ENCODE measurements around the gene PUM2.
"Not testable (repeated sequence)": the region's sequence is repeated elsewhere in the genome, so short reads cannot be mapped to it uniquely, and the experiment has no call there.

The PUM2 gene

DNA sequence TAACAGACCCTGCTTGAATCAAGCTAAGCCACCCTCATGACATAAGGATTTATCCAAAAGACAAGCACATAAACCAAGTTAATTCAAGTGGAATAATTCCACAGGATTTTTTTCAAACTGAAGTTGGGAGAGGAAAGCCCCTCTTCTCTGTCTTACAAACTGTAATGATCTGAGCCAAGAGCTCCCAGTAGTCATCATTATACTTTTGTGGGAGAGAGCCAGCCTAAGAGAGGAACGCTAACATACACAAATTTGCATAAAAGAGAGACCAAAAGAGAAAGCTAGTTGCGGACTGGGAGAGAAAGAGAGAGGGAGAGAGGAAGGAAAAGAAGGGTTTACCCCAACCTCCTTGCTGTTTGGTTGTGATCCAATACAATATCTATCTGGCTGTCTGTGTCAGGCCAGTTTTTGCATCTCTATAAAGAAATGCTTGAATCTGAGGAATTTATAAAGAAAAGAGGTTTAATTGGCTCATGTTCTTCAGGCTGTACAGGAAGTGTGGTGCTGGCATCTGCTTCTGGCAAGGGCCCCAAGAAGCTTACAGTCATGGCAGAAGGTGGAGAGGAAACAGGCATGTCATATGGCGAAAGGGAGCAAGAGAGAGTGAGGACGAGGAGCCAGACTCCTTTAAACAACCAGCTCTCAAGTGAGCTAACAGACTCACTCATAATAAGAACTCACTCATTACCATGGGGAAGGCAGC is 20.8 kb upstream of the PUM2 start:
- DNase-seq (ENCODE audit: low read depth in 1 of 2, low spot score in 1 of 2): no peak

DNA sequence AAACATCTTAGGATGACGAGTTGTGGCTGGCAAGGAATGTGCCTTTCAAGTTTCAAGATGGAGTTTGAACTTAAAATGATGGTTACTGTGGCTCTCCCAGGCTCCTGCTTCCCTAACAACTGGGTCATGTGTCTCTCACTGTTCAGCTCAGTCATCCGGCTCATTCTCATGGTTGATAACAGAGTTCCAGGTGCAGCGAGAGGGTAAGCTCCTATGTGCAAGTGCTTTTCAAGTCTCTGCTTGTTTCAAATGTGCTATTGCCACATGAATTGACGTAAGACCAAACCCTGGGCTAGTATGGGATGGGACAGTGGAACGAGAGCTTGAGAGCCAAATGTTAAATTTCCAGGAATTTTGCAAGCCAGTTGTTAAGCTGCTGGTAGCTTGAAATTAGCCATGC is 19.5 kb upstream of the PUM2 start:
- DNase-seq (ENCODE audit: low read depth in 1 of 2, low spot score in 1 of 2): no peak

DNA sequence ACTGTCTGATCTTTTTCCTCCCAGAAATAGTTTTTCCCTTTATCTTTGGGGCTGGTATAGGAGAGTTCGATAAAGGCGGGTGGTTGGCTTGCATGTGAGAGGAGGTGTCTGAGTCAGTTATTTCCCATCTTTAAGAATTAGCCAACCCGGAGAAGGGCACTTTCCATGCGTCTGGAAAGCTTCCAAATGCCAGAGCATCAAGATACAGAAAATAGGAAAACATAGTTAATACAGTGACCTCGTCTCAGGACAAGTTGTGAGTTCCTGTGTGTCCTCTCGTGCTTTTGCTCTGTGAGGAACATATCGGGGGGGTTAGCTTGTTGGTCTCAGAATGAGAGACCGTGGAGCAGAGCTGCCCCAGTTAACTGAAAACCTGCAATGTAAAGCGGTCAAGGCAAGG is 18.7 kb upstream of the PUM2 start:
- no peak for DNase-seq (ENCODE audit: low read depth in 1 of 2, low spot score in 1 of 2)

DNA sequence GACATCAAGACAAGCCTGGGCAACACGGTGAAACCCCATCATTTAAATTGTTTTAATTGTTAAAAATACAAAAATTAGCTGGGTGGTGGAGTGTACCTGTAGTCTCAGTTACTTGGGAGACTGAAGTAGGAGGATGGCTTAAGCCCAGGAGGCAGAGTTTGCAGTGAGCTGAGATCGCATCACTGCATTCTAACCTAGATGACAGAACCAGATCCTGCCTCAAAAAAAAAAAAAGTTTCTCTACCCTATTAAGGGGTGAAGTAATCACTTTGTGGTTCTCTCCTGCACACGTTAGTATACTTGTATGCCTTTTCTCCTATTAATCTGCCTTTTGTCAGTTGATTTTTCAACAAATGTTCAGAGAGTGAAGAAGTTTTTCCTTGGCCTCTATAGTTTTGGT is 18.1 kb upstream of the PUM2 start:
- DNase-seq (ENCODE audit: low read depth in 1 of 2, low spot score in 1 of 2): no peak

DNA sequence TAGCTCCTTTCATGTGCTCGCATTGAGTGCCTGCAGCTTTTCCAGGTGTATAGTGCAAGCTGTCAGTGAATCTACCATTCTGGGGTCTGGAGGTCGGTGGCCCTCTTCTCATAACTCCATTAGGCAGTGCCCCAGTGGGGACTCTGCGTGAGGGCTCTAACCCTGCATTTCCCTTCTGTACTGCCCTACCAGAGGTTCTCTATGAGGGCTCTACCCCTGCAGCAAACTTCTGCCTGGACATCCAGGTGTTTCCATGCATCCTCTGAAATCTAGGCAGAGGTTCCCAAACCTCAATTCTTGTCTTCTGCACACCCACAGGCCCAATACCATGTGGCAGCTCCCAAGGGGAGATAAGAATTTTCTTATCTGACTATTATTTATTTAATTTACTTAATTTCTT is 17.3 kb upstream of the PUM2 start:
- not testable (repeated sequence) for DNase-seq (ENCODE audit: low read depth in 1 of 2, low spot score in 1 of 2)

DNA sequence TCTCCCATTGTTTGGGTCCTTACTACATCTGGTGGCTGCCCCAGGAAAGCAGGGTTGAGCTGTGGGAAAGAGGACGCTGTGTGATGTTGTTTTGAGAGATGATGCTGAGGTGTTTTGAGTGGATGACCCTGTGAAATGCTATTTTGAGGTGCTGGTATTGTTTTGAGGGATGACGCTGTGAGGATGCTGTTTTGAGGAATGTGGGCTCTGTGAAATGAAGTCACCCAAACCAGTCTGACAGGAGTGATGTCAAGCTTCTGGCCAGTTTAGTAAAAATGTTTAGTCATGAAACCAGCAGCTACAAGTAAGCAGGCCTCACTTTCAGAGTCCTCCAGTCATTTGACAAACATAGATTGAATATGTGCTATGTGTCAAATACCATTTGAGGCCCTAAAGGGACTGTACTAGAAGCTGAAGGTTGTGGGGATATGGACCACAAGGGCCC is 16.1 kb upstream of the PUM2 start:
- no peak for DNase-seq (ENCODE audit: low read depth in 1 of 2, low spot score in 1 of 2)

DNA sequence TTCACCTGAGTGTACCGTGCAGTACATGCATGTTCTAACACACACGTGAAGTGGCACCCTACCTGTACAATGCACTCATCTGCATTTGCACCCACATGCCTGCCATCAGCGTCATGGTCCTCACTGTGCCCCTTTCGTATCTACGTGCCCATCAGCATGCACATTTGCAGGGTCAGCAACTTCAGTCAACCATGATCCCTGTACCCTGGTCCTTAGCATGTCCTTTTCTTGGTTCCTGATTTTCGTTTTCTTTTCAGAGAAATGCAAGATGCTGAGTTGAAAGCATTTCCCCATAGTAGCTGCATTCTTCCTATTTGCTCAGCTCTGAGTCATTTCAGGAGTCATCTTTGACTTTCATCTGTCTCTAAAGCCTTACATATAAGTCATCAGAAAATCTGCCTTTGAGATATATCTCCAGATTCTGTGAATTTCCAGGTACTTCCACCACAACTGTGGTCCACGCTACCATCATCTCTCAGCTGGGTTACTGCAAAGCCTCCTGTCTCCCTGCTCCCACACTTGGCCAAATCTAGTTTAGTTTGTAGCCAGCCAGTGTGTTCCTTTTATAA is 14.7 kb upstream of the PUM2 start:
- peak in 1 of 2 donors; percentile 11 for DNase-seq (ENCODE audit: low read depth in 1 of 2, low spot score in 1 of 2)

DNA sequence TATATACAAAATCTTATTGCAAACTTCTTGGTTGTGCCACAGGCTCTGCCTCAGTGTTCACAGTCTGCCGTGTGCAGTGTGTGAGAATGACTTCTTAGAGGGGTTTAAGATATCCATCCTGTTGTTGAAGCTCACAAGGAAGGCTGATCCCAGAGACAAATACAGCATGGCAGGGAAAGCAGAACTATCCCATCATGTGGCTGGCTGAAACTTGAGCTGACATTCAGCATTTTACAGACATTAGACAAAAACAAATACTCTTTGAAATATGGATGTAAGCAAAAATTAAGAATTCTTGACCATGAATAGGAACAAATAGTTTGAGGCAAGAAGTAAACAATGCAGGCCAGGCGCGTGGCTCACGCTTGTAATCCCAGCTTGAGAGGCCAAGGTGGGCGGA is 12.9 kb upstream of the PUM2 start:
- no peak for DNase-seq (ENCODE audit: low read depth in 1 of 2, low spot score in 1 of 2)

DNA sequence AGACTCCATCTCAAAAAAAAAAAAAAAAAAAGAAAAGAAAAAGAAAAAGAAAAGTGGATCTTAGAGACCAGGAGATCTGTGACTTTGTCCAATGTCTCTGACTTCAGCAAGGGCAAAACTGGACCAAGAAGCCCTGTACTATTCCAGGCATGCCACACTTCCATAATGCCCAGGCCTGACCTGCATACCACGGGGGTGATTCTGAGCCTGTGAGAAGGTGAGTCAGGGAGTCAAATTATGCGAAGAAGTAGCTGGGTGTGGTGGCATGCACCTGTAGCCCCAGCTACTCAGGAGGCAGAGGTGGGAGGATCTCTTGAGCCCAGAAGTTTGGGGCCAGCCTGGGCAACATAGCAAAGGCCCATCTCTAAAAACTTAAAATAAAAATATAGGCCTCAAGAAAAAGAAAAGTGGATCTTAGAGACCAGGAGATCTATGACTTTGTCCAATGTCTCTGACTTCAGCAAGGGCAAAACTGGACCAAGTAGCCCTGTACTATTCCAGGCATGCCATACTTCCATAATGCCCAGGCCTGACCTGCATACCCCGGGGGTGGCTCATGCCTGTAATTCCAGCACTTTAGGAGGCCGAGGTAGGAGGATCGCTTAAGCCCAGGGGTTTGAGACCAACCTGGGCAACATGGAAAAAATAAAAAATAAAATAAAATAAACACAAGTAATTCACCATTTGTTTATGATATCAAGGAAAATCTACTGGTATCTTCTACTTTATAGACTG is 12.2 kb upstream of the PUM2 start:
- no peak for DNase-seq (ENCODE audit: low read depth in 1 of 2, low spot score in 1 of 2)

DNA sequence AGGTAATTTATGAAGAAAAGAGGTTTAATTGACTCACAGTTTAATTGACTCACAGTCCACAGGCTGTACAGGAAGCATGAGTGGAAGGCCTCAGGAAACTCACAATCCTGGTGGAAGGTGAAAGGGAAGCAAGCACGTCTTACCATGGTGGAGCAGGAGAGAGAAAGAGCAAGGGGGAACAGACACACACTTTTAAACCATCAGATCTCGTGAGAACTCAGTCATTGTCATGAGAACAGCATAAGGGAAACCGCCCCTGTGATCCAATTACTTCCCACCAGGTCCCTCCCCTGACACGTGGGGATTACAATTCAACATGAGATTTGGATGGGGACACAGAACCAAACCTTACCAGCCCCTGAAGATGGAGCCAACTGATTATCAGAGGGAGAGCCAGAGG is 11.2 kb upstream of the PUM2 start:
- DNase-seq (ENCODE audit: low read depth in 1 of 2, low spot score in 1 of 2): no peak

DNA sequence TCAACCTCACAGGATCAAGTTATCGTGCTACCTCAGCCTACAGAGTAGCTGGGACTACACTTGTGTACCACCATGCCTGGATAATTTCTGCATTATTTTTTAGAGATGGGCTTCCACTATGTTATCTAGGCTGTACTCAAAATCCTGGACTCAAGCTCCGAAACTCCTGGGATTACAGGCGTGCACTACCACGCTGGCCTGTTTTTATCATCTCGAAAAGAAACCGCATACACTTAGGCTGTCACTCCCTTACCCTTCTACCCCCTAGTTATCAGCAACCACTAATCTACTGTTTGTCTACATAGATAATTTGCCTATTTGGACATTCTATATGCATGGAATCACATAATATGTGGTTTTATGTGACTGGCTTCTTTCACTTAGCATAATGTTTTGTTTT is 8.5 kb upstream of the PUM2 start:
- DNase-seq (ENCODE audit: low read depth in 1 of 2, low spot score in 1 of 2): no peak

DNA sequence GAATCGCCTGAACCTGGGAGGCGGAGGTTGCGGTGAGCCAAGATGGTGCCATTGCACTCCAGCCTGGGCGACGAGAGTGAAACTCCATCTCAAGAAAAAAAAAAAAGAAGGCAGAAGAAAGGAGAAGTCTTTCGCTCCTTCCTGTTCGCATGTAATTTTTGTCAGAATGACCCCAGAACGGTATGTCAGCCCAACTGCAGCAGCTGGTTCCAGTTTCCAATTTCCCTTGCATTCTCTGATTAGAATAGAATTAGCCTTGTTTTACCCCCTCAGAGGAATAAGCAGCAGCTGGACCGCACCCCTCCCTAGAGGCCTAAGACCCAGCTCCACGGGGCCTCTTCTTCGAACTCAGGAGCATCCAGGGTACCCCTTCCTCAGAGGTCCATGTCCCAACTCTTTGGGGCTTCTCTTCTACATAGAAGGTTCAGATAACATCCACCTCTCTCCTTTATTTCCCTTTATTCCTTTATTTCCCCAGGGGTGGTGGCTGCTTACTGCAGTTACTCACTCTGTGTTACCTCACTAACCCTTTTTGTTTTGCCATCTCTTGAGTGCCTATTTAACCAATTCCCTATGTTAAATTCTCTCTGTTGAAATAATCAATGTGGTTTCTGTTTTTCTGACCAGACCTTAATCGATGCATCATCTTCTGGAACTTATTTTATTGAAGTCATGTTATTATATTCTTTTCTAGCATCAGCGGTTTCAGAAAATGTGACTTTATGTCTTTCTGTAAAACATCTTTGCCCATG is 7.2 kb upstream of the PUM2 start:
- DNase-seq (ENCODE audit: low read depth in 1 of 2, low spot score in 1 of 2): no peak

DNA sequence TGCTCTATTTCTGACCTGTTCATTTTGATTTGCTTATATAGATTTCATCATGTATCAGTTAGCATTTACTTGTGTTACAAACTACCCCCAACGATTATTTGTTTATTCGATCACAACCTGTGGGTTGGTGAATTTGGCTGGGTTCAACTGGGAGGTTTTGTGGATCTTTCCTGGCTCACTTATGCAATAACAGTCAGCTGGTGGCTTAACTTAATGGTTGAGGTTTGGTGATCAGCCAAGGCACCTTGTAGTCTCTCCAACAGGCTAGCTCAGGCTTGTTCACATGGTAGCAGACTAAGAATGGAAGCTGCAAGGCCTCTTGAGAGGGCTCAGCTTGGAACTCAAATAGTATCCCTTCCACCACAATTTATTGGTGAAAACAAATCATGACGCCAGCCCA is 5.4 kb upstream of the PUM2 start:
- DNase-seq (ENCODE audit: low read depth in 1 of 2, low spot score in 1 of 2): no peak

DNA sequence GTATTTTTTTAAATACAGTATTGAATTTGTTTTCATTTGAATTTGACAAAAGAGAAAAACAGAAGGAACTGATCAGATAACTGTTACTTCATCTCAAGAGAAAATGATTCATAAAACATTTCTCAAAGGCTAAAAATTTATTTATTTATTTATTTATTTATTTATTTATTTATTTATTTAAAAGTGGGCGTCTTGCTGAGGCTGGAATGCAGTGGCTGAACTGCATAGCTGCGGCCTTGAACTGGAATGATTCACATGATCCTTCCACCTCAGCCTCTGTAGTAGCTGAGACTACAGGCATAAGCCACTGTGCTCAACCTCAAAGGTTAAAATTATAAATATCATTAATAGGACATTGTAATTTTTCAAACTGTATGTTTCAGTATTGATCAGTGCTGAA is 4.5 kb upstream of the PUM2 start:
- no peak for DNase-seq (ENCODE audit: low read depth in 1 of 2, low spot score in 1 of 2)

DNA sequence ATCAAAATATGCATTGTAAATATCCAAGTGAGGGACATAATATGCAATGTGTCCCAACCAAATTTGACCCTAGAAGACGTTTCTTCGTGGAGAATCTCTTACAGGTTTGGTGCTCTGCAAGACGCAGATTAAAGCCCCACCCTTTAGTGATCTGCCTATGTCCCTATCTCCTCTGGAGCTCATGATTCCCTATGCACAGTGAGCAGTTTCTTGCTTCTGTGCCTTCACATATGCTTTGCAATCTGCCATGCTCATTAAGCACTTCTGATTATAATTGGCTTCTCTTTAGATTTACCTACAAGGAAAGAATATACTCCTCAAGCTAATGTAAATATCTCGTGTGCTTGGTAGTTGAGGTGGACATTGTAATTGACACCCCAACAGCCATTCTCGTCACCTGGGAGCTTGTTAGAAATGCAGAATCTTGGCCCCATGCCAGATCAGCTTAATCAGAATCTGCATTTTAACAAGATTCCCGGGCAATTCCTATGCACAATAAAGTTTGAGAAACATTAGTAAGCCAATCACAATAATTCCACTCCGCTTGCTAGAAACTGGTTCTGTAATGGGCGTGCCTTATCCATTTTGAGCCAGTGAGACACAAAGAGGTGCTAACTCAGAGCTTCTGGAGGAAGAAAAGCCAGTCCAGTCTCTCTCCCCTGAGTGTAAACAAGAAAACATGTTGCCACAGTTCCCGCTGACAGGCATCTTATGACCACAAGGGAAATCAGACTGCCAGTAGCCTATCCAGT is 2.8 kb upstream of the PUM2 start:
- DNase-seq (ENCODE audit: low read depth in 1 of 2, low spot score in 1 of 2): no peak

DNA sequence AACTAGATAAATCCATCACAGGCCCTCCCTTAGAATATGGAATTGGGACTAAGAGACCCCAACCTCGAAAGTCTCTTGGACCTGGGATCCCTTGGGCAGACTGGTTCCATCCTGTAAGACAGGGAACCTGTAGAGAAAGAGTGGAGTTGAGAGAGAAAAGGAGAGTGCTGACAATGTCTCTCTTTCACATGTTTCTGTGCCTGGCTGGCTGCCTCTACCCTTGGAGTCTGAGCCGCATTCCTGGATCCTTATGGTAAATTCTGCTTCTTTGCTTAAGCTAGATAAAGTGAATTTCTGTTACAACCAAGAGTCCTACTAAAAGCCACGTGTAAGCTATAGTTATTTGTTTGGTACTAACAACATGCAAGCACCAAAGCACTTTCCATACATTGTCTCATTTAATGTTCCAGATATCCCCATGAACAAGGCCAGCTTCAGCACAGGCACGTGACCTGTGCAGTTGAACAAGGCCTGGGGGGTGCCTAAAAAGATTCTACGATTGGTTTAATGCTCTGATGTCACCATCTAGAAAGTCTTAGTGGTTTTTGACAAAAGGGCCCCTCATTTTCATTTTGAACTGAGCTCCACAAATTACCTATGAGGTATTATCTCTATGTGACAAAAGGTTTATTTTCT is 2.1 kb upstream of the PUM2 start:
- no peak for DNase-seq (ENCODE audit: low read depth in 1 of 2, low spot score in 1 of 2)

DNA sequence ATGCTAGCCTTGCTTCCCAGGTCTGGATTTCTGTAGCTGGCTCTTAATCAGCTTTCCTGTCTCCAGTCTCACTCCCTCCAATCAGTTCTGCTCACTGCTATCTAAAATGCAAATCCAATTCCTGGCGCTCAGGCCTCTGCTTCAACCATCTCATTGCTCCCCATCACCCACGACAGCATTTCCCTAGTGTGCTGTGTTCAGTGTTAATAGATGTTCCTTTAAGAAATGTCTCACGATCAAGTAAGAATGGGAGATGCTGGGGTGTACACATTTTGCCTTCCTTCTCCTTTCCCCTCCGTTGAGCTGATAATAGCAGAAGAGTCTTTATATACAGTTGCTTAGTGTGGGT is 1.6 kb upstream of the PUM2 start:
- no peak for DNase-seq (ENCODE audit: low read depth in 1 of 2, low spot score in 1 of 2)

DNA sequence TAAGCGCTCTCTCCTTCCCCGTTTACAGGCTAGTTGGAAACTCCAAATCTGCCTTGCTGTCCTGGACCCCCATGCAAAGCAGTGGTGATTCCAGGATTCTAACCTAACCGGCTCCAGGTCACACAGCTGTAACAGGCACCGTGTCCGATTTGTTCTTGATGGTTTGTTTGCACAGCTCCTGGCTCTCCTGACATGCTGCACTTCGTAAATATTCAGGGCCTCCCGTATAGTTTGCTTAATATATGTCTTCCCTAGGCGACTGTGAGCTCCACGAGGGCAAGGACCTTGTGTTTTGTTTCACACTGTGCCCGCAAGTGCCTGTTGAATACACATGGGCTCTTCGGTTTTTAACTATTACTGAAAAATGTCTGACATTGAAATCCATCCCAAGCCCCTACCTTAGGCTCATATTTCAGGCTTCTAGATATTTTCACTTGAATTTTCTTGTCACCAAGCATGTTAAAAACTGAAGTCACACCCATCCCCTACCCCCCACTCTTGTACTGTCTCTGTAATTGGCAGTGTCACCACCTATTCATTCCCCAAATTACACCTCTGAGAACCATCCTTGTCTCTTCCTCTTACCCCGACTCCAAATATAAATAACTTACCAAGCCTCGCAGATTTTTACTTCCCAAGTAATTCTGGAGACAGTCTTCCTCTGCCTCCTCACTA is 1.0 kb upstream of the PUM2 start:
- DNase-seq (ENCODE audit: low read depth in 1 of 2, low spot score in 1 of 2): no peak

DNA sequence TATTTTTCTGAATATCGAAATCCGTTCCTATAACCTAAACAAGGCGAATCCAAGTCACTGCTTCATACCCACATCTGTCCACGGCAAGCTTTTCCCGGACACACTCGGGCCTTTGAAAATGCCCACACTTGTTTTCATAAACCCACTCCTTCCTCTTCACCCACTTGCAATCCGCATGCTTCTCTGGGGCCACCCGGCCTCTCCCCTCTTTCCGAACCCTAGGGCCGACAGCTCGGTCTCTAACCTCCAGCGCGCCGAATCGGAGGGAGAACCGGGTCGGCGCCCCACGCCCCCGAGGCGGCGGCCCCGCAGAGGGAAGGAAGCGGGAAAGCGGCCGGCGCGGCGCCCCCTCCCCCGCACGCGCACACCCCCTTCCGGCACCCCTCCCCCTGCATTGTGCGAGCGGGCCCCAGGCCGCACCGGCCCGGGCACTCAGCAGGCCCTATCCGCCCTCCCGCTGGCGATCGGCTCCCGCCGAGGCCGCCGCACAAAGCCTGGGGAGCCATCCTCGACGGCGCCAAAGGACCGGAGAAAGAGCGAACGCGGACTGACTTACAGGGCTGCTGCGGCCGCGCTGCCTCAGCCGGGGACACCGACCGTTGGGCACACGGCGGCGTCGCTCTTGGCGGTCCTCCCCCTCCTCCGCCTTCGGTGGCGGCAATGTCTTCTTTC is 467 bp downstream of the PUM2 start:
- DNase-seq (ENCODE audit: low read depth in 1 of 2, low spot score in 1 of 2): peak; percentile 32 to 49

DNA sequence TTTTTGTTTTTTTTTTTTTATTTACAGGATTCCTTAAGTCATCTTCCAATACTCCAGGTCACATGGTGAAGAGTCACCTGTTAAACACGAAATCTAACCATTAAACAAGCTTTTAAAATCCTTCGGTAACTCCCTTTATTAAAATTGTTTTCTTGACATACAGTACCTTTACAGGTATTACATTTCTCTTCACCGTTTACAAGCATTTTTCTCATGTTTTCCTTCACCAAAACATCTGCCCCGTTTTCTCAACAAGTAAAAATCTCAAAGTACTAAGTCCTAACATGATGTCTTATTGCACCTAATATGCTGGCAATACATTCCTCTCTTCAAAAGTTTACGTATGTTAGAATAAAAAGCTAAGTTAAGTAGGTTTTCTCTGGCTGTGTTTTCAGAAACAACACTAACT is 1.1 kb downstream of the PUM2 start:
- no peak for DNase-seq (ENCODE audit: low read depth in 1 of 2, low spot score in 1 of 2)

Data from activated CD4-positive, alpha-beta T cell treated with anti-CD3 and anti-CD28 coated beads, Interleukin-2, amount 50 U/mL, for 24 hours (primary cell).